OCI-LY3 (cell line): ENCODE measurements around the gene AFAP1.

ENCODE experiments used
- EZH2phosphoT487 ChIP-seq: fragments of 200-600 bp; shearing (Covaris generic); IDR thresholded peaks from 2 replicates; pipeline ENCODE4 v1.6.1; 2018; ENCODE audit warnings: antibody characterized with exemption, mixed run types, low read depth
- TF ChIP-seq, protein P1 (sequence below): fragments of 200-600, 300-600 bp; sonication (generic); IDR thresholded peaks from 2 replicates; pipeline ENCODE4 v1.5.1; 2014; ENCODE audit warnings: antibody characterized with exemption, low read length, low read depth

DNA sequence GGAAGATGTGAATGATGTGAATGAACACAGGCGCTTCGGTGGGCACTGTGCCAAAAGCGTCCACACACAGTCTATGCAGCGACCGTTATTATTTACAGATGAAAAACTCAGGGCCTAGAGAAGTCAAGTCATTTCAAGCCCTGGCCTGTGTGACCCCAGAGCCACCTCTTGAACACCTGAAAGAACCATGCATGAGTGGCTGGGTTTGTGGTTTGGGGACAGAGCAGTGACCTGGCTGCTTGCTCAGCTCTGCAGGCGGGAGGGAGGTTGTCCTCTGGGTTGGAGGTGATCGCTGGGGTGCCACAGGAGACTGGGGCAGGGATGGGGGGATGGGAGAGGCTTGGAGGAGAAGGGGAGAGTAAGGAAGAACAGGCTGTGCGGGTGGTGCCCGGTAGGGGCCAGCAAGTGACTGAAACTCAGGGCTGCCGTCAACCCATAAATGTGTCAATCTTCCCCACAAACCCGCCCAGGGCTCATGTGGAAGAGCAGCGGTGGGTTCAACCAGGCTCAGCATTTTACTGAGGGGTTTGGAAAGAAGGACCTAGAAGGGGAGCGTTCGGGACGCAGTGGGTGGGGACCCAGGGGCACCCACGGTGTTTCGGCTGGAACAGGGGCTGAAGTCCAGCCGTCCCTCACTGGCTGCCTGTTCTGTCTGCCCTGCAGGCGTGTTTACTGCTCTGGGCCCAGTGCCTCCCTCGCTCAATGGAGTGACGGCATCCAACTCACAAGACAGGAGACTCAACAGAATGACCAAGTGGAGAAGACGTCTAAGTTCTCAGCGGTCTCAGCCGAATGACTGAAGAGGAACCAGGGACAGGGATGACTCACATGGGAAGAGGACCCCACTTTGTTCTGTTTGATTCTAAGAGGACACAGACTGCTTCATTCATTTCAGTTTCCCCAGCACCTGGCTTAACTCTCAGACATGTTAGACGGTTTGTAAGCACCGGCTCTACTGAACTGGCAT, 167.8 kb downstream of the AFAP1 start:
- TF ChIP-seq, protein P1, sequence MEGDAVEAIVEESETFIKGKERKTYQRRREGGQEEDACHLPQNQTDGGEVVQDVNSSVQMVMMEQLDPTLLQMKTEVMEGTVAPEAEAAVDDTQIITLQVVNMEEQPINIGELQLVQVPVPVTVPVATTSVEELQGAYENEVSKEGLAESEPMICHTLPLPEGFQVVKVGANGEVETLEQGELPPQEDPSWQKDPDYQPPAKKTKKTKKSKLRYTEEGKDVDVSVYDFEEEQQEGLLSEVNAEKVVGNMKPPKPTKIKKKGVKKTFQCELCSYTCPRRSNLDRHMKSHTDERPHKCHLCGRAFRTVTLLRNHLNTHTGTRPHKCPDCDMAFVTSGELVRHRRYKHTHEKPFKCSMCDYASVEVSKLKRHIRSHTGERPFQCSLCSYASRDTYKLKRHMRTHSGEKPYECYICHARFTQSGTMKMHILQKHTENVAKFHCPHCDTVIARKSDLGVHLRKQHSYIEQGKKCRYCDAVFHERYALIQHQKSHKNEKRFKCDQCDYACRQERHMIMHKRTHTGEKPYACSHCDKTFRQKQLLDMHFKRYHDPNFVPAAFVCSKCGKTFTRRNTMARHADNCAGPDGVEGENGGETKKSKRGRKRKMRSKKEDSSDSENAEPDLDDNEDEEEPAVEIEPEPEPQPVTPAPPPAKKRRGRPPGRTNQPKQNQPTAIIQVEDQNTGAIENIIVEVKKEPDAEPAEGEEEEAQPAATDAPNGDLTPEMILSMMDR, result no peak
- TF ChIP-seq EZH2phosphoT487, result no peak
